Stimulated activated CD8-positive, alpha-beta memory T cell treated with anti-CD3 and anti-CD28 coated beads, Interleukin-7, amount 100 ng/mL, for 4 hours (primary cell): ENCODE data around the gene CPZ.

ENCODE experiments used
- DNase-seq, 2 donors: peaks; one replicate each; pipeline ENCODE4 v3.0.0-alpha.2; 2020; ENCODE audit warnings: low read depth in 2 of 2

The CPZ gene

DNA sequence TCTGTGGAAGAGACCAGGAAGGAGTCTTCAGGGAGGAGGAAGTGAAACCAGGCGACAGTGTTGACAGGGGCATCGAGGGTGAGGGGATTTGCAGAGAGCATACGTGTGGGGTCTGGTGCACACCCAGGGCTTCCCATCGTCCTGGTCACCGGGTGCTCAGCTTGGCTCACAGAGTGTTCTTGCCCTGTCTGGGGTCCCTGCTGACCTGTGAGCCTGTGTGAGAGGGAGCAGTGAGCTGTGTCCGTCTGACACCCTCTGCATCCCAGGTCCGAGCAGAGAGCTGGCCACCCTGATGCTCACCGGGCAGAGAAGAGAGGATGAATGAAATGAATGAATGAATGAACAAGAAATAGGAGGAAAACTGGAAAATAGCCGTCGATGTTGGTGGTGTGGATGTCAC, 46.5 kb downstream of the CPZ start:
- DNase-seq = no peak

DNA sequence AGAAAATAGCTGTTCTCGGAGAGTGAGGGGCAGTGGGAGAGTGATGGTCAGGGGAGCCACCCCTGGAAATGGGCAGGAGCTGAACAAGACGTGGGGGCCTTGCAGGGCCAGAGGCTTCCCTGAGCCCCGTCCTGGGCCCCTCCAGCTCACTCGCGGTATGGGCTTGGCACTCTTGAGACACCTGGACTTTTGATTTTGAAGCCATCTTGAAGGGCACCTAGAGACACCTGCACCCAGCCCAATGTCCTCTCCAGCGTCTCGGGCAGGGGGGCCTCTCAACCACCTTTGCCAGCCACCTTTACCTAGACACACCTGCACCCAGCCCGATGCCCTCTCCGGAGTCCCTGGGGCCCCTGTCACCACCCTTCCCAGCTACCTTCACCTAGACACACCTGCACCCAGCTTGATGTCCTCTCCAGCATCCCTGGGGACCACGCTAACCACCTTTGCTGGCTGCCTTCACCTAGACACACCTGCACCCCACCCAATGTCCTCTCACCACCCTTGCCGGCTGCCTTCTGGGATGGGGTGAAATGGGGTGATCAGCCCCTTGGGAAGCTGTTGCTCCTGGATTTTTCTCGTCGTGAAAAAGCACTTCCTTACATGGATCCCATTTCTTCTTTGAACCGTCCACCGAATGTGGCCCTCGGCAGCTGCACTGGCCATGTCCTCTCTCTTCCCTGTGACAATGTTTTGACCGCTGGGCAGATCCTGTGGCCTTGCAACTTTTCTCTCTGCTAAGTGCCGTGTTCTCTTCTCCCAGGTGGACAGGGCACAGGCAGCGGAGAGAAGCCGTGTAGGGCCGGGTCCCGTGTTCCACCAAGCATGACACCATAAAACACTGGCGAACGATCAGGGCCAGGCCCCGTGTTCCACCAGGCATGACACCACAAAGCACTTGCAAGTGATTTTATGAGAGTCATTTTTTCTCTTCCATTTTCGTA, 47.5 kb downstream of the CPZ start:
- DNase-seq = no peak

- no peak for DNase-seq
Observed at GRCh38 chr4:8640816-8641215, 48.3 kb downstream of the CPZ start.

DNA sequence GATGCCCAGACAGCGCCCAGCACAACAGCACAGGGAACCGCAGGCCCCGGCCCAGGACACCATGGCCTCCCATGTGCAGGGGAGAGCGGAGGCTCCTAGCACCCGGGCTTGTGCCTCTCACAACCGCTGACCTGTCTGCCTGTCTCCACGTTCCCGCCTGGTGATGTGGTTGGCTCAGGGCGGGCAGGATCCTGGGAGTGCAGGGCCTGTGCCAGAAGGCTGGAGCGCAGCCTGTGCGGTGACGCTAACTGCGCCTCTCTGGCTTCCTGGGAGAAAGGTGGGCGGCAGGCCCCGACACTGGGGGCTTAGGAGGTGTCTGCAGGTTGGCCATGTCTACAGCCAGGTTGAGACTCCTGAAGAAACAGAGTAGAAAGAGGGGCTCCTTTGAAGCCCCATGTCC, 48.7 kb downstream of the CPZ start:
- DNase-seq = no peak

DNA sequence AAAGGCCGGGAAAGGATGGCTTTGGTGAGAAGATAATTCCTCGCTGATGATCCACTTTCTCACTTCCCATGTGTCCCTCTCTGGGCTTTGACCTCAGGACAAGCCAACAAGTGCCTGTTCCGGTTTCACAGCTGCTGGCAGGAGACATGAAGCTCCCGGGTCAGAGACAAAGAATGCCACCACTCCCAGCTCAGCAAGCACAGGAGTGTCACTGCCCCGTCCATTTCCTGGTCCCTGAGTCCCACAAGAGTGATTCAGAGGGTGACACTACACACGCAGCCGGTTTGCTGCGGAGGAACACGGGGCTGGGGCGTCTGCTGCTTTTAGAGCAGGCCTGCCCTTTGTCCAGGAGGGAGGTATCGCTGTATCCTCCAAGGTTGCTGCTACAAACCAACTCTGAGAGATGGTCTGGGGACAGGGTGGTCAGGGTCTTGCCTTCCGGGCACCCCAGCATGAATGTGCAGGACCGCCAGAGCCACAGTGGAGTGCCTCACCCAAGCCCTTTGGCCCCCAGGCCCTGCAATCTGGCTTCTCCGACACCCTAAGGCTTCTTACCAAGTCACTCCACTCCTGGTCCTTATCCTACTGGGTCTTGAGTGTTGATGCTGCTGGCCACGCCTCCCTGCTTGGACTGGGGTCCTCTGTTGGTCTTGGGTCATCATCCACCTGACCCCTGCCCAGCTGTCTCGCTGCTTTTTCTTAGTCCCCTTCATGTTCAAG, 49.5 kb downstream of the CPZ start:
- no peak for DNase-seq

DNA sequence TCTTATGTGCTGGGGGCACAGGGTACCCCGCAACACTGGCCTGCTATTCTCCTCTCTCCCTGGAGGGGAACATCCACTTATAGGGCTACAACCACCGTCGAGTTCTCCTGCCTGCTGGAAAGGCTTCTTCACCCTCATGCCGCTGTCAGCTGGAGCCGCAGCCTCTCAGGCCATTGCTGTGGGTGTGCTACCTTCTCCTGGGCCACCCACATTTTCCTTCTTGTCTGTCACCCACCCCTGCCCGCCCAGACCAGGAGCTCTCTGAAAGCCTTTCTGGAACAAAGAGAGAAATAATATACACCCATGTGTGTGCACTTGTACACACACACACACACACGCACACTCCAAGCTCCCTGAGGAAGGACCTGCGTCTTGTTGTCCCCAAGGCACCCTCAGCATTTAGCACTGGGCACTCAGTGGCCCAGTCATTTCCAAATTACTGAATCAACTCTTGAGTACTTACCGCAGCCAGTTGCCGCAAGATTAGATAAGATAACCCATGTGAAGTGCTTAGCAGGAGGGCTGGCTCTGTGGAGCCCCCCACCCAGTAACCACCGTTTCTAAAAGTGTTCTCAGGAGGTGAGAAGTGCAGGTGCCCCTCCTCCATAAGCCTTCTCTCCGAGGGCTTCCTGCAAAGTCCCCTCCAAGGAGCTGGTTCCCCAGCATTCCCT, 50.2 kb downstream of the CPZ start:
- no peak for DNase-seq

GRCh38 chr4:8643441-8643840, 50.9 kb downstream of the CPZ start:
- DNase-seq = no peak

DNA sequence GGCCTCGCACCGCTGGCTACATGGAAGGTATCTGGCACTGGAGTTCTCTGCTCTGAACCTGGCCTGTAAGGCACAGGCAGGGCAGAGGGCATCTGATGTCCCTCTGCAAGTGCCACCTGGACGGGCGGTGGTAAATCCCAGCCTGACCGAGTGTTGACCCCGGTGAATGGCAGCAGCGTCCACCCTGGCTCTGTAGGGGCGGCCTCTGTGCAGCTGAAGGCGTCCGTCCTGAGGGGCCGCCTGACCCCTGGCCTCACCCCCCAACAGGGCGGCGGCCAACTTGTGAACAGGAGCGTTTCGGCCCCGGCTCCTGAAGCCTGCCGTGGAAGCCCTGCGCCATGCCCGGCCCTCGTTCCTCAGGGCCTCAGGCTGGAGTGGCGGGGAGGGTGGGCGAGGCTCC, 51.4 kb downstream of the CPZ start:
- no peak for DNase-seq

GRCh38 chr4:8644461-8644891, 51.9 kb downstream of the CPZ start:
- DNase-seq = no peak

GRCh38 chr4:8644966-8645752, 52.6 kb downstream of the CPZ start:
- no peak for DNase-seq

DNA sequence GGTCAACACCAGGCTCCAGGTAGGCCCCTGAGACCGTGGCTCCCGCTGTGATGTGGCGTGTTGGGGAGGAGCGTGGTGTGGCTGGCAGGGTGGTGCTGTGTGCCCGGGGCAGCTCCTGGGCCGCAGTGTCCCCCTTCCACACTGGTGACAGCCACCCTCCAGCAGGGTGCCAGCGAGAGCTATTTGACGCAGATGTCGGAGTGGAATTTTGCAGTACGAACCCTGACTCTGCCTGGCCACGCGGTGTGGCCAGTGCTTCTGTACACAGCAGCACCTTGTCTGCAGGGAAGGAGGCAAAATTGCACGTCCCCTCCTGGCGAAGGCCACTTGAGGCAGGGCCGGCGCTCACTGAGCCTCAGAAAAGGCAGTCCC, 53.2 kb downstream of the CPZ start:
- DNase-seq = no peak

- no peak for DNase-seq
Observed at GRCh38 chr4:8646296-8647093, 53.9 kb downstream of the CPZ start.

DNA sequence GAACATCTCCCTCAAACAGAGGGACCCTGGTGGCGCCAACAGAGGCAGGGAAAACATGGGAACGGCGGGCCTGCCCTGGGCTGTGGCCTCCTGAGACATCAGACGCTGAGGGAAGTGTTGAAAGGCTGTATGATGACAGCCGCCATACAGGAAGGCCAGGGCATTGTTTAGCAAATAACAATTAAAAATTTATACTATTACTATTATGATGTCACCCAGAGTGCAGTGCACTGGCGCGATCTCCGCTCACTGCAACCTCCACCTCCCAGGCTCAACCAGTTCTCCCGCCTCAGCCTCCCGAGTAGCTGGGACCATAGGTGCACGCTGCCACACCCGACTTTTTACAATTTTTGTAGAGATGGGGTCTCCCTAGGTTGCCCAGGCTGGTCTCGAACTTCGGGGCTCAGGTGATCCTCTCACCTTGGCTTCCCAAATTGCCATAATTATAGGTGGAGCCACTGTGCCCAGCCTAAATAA, 54.6 kb downstream of the CPZ start:
- no peak for DNase-seq

- no peak for DNase-seq
Observed at GRCh38 chr4:8647626-8648025, 55.1 kb downstream of the CPZ start.

DNA sequence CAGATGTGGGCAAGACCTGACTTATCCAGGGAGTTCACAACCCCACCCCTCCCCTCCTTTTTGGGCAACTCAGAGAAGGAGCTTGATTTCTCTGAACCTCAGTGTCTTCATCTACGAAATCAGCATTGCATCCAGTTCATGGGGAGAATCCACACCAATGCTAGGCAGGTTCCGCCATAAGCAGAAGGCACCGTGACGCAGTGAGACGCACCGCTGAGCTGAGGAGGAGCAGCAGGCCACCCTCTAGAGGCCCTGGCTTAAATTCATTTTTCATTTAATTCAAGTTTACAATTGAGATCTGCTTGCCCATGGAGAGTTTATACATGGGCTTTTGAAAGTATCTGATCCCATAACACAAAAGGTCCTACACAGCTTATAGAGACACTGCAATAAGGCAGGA, 55.7 kb downstream of the CPZ start:
- no peak for DNase-seq

- no peak for DNase-seq
Observed at GRCh38 chr4:8648816-8649630, 56.5 kb downstream of the CPZ start.

DNA sequence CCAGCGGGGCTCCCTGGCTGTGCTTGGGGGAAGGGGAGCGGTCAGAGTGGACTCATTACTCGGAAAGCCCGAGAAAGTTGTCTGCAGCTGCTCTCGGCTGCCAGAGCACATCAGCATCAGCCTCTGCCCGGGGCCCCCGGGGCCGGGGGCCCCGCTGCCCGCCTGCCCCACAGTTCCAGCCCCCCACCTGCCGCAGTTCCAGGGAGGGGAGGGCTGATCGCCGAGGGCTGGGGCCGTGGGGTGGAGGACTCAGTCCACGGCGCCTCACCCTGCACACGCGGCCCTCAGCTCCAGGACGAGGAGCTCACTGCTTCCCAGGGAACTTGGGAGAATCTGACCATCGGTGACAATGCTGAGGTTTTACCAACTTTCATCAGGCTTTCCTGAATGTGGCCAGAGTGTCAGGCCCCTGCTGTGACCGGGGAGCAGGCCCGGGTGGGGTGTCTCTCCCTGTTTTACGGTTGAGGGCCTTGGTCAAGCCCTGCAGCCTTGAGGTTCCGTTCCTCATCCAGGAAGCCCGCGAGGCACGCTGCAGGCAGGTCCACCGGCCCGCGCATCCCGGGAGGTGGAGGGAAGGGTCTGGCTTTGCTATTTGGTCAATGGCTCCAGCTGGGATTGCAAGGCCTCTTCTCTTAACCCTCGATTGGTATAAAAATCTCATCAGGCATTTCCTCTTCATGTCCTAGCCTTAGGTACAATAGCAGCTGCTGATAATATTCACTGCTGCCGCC, 57.2 kb downstream of the CPZ start:
- no peak for DNase-seq

GRCh38 chr4:8651661-8652180, 59.2 kb downstream of the CPZ start:
- no peak for DNase-seq
